ENCODE results near the gene LRRC53. TPM values are rescaled to one million over a fixed set of nuclear protein-coding genes. Genes with fewer than 3 reads are reported as not detected.

The LRRC53 gene
- polyA plus RNA-seq, 4 donors = 0.04 TPM; not detected in 3

- DNase-seq (ENCODE audit: low read depth in 4 of 4, low spot score in 3 of 4) = peak in 2 of 4 donors; percentile 20 to 21
Measured at GRCh38 chr1:74504125-74504932, 8.1 kb downstream of the LRRC53 start.

- DNase-seq (ENCODE audit: low read depth in 4 of 4, low spot score in 3 of 4) = no peak
Measured at GRCh38 chr1:74502858-74503257, 9.6 kb downstream of the LRRC53 start.

- DNase-seq (ENCODE audit: low read depth in 4 of 4, low spot score in 3 of 4) = peak; percentile 25 to 67 (median 54)
Measured at GRCh38 chr1:74502432-74502831, 10.0 kb downstream of the LRRC53 start.

GRCh38 chr1:74498901-74499300 is 13.5 kb downstream of the LRRC53 start:
- DNase-seq (ENCODE audit: low read depth in 4 of 4, low spot score in 3 of 4) = no peak

GRCh38 chr1:74496669-74497068 is 15.7 kb downstream of the LRRC53 start:
- DNase-seq (ENCODE audit: low read depth in 4 of 4, low spot score in 3 of 4) = no peak

- no peak for DNase-seq (ENCODE audit: low read depth in 4 of 4, low spot score in 3 of 4)
Measured at GRCh38 chr1:74486036-74486435, 26.4 kb downstream of the LRRC53 start.

- no peak for DNase-seq (ENCODE audit: low read depth in 4 of 4, low spot score in 3 of 4)
Measured at GRCh38 chr1:74485622-74486021, 26.8 kb downstream of the LRRC53 start.

GRCh38 chr1:74481607-74482006 is 30.8 kb downstream of the LRRC53 start:
- DNase-seq (ENCODE audit: low read depth in 4 of 4, low spot score in 3 of 4) = no peak

GRCh38 chr1:74480068-74480467 is 32.3 kb downstream of the LRRC53 start:
- DNase-seq (ENCODE audit: low read depth in 4 of 4, low spot score in 3 of 4) = no peak

GRCh38 chr1:74478979-74479378 is 33.4 kb downstream of the LRRC53 start:
- DNase-seq (ENCODE audit: low read depth in 4 of 4, low spot score in 3 of 4) = no peak

GRCh38 chr1:74474585-74474984 is 37.8 kb downstream of the LRRC53 start:
- no peak for DNase-seq (ENCODE audit: low read depth in 4 of 4, low spot score in 3 of 4)

GRCh38 chr1:74471470-74471869 is 40.9 kb downstream of the LRRC53 start:
- no peak for DNase-seq (ENCODE audit: low read depth in 4 of 4, low spot score in 3 of 4)

- DNase-seq (ENCODE audit: low read depth in 4 of 4, low spot score in 3 of 4) = no peak
Measured at GRCh38 chr1:74470936-74471335, 41.5 kb downstream of the LRRC53 start.

GRCh38 chr1:74470251-74470650 is 42.2 kb downstream of the LRRC53 start:
- DNase-seq (ENCODE audit: low read depth in 4 of 4, low spot score in 3 of 4) = no peak

GRCh38 chr1:74468982-74469603 is 43.3 kb downstream of the LRRC53 start:
- peak in 2 of 4 donors; percentile 22 to 36 for DNase-seq (ENCODE audit: low read depth in 4 of 4, low spot score in 3 of 4)

- no peak for DNase-seq (ENCODE audit: low read depth in 4 of 4, low spot score in 3 of 4)
Measured at GRCh38 chr1:74467786-74468377, 44.5 kb downstream of the LRRC53 start.

GRCh38 chr1:74465193-74465681 is 47.2 kb downstream of the LRRC53 start:
- DNase-seq (ENCODE audit: low read depth in 4 of 4, low spot score in 3 of 4) = no peak

GRCh38 chr1:74464037-74464436 is 48.4 kb downstream of the LRRC53 start:
- no peak for DNase-seq (ENCODE audit: low read depth in 4 of 4, low spot score in 3 of 4)

- DNase-seq (ENCODE audit: low read depth in 4 of 4, low spot score in 3 of 4) = no peak
Measured at GRCh38 chr1:74463333-74463988, 49.0 kb downstream of the LRRC53 start.

- no peak for DNase-seq (ENCODE audit: low read depth in 4 of 4, low spot score in 3 of 4)
Measured at GRCh38 chr1:74457253-74457652, 55.2 kb downstream of the LRRC53 start.

- no peak for DNase-seq (ENCODE audit: low read depth in 4 of 4, low spot score in 3 of 4)
Measured at GRCh38 chr1:74455390-74455789, 57.0 kb downstream of the LRRC53 start.
